GM18858 (cell line): ENCODE data around the gene PXN.

Source experiments
- ATAC-seq: cut with Tn5 transposase; IDR thresholded peaks from one replicate; pipeline ENCODE4 v1.9.1; 2021; ENCODE audit not compliant: unreplicated experiment

Gene PXN

DNA sequence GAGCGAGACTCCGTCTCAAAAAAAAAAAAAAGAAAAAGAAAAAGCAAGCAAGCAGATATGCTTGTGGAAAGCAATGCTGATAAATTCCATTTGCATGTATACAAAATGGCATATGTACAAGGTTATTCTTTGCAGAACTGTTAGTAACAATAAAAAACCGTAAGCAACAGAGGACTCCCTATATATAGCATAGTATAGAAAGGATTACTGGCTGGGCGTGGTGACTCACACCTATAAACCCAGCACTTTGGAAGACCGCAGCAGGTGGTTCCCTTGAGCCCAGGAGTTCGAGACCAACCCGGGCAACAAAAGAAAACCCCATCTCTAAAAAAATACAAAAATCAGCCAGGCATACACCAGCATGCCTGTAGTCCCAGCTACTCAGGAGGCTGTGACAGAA, 84.6 kb downstream of the PXN start:
- no peak for ATAC-seq

DNA sequence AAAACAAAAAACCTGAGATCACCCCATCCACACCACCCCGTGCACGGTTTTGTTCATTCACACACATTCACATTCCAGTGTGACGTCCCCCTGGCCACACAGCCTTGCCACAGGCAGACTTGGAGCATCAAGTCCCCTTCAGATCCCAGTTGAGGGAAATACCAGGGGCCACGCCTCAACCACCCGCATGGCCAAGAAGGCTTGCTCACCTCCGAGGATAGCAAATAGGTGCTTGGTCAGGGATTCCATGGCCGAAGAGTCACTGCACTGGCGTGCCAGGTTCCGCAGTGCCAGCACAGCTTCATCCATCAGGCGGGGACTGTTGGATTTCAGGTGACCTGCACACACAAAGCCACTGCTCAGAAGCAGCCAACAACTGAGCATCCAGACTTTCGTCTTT, 90.0 kb downstream of the PXN start:
- ATAC-seq, result no peak

DNA sequence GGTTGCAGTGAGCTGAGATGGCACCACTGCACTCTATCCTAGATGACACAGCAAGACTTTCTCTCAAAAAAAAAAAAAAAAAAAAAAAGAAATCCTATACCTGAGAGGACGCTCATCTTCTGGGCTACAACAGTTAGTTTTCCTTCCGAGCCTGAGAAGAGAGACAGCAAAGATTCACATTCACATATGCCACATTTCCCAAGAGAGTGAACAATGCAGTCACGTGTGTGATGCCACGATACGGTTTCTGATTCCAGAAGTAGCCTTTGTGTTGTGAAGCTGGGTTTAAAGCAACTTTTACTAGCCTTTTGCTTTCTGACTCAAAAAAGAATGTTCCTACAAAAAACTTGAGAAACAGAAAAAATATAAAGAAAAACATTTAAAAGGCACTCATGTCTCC, 90.5 kb downstream of the PXN start:
- ATAC-seq, result no peak

DNA sequence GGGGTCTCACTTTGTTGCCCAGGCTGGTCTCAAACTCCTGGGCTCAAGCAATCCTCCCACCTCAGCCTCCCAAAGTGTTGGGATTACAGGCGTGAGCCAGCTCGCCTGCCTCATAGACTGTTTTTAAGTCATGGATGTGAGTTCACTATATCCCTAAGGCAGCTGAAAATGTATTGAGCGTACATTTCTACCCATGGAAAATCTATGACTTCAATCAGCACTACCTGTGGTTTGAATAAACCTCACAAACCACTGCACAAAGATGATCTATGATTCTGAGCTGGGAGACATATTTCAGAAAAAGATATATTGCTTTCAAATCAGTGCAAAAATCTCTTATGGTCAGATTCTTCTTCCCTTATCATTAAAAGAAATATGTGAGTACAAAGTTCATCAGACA, 93.5 kb downstream of the PXN start:
- no peak for ATAC-seq

DNA sequence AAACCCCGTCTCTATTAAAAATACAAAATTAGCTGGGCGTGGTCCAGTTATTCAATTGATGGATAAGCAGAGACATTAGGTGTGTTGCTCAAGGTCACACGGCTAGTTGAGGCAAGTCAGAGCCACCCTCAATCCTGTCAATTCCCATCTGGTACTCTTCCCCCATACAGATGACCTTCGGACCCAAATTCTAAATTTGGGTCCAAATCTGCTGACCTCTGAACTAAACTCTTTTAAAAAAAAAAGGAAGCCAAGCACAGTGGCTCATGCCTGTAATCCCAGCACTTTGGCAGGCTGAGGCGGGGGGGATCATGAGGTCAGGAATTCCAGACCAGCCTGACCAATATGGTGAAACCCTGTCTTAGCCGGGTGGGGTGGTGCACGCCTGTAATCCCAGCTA, 94.9 kb downstream of the PXN start:
- no peak for ATAC-seq

DNA sequence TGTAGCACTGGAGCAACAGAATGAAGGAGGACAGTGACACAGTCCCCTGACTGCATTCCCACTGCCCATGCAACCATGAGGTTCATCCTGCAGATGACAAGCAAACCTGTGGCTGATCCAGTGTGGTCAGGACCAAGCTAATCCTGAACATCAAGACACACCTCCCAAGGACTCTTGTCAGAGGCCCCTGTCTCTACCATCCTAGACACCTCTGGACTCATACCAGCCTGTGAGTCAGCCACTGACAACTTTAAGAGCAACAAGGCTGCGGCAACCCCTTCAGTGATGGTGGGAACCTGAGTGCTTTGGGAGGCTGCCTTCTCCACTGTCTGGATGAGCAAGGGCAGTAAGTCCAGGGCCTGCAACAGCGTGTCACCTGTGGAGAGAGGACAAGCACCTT, 95.6 kb downstream of the PXN start:
- no peak for ATAC-seq

DNA sequence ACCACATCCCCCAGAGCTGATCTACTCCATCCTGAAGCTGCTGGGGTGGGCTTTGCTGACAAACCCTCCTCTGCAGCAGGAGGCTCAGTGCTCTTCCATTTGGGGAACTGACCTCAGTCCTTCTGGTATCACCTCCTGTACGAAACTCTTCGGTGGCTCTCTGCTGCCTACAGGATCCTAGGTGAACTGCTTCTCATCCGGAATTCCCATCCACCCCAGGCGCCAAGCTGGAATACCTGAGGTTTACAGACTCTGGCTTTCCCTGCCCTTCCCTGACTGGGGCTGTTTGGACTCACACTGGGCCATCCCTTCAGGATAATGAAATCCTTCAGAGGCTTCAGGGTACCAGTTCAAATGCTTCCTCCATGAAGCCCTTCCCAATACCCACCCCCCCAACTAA, 97.2 kb downstream of the PXN start:
- no peak for ATAC-seq

DNA sequence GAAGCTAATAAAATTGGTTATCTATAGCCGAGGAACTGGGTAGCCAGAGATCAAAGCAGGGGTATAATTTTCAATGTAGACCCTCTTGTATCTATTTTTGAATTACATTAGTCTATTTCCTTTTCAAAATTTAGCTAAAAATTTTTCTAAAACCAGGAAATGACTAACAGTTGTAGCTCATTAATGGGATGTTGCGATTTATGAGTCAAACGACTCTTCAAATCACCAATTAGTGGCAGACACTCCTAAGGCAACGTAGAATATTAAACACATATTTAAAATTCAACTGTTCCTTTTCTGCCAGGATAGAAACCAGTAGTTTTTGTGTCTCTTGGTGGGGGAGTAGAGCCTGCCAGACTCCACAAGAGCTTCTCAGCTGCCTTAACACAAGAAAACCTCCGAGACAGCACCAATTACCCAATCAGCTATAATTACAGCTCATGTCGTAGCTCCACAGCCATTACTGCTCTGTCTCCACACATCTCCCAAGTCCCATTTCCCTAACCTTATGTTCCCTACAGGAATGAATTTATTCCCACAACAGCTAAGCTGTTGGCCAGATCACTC, 97.9 kb downstream of the PXN start:
- ATAC-seq, result no peak

DNA sequence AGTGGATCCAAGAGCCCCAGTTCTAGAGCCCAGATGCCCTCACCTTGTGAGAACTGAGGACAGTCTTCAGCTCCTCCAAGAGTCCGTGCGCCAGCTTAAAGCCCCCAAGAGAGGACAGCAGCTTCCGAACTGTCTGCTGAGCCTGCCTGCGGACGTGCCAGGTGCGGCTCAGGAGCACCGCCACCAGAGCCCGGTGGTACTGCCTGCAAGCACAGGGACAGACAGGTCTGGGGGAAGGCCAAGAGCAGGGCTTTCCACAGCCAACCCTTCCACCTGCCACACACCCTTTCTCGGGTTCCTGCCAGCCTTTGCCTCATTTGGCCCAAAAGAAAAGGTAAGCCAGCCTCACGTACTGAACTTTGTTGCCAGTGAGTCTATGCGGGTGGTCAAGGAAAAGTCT, 101.2 kb downstream of the PXN start:
- no peak for ATAC-seq

DNA sequence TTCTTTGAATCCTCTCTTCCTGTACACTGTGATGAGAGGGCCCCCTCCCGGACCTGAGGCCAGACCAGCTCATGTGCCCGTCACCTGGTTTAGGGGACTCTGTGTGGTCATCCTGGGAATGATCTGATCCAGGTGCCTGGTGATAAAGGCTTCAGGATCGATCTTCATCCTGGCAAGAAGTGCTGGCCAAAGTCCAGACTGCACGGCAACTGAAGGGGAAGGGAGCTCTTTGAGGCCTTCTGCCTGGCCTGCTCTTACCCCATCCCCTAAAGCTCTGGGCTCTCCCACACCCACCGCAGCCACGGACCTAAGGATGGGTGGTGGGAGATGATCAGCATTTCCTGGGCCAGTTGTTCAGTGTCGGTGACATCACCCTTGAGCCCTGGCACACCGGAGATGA, 102.8 kb downstream of the PXN start:
- no peak for ATAC-seq

DNA sequence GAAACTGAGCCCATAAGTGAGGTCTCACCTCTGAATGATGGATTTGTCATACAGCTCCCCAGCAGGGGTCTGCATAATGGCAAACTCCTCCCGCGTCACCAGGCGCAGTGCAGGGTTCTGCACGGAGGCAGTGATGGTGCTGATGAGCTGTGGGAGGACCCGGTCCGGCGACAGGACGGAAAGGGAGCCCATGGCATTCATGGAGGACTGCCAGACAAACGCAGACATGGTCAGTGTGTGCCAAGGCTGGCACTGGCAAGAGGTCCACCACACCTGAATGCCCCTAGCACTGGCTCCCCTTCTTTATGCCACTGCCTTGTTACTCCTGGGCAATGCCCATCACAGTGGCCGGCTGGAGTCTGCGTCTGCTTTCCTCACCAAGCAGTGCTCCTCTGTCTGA, 103.7 kb downstream of the PXN start:
- no peak for ATAC-seq
